Measurements from ENCODE around the gene CNIH2.

CNIH2 gene

DNA sequence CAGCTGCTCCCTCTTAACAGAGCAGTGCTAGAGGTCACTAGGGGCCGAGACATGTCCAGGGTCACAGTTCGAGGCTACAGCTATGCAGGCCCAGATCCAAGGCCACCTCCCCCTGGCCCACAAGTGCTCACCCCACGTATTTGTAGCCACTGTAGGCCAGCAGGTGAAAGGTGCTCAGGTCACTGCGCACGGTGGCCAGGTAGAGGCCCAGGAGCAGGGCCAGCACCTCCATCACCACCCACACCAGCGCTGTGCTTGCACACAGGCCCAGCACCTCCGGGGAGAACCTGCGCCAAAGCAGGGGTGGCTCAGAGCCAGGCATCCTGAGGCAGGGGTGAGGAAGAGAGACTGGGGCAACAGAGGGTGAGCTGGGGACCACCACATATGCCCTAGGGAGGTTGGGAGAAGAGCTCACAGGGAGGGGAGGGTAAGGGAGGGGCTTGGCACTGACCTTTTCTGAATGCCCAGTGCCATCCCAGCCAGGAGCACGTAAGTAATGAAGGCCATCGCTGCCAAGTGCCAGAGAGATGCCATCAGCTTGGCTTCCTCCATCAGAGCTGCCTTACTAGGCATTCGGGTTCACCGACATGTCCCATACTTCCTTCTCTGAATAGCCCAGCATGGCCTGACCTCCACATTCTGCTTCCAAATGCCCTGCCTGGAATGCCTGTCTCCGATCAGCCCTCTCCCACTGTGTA, 7.4 kb downstream of the CNIH2 start:
- H3K4me3 ChIP-seq (ENCODE audit: low read length) = no peak overlapping the region
- H2AFZ ChIP-seq (ENCODE audit: low read length) = no peak overlapping the region
- no peak overlapping the region for H3K27ac ChIP-seq (ENCODE audit: low read length)
- no peak for TF ChIP-seq EZH2phosphoT487 (IDR thresholded peaks at IDR 0.05; ENCODE audit: low read length)
- no peak for TF ChIP-seq CTCF (IDR thresholded peaks at IDR 0.05; ENCODE audit: low read length)
- TF ChIP-seq EZH2 (optimal IDR thresholded peaks at IDR 0.05; ENCODE audit: low read depth, low read length) = no peak
- H3K9me2 ChIP-seq (replicated peaks; ENCODE audit: insufficient read depth, low read length) = no peaks in the 10 kb centered on the region
- H4K20me1 ChIP-seq (ENCODE audit: insufficient read depth, low read length) = no peaks in the 10 kb centered on the region
- peaks cover 7% of the 10 kb centered on the region for H3F3A ChIP-seq (ENCODE audit: insufficient read depth, low read length)
- H3K79me2 ChIP-seq (ENCODE audit: low read length) = peaks cover 13% of the 10 kb centered on the region
- H3K4me2 ChIP-seq (ENCODE audit: low read depth, low read length) = no peak overlapping the region
- H3K27me3 ChIP-seq (replicated peaks; ENCODE audit: insufficient read depth, low read length) = peaks cover 3% of the 10 kb centered on the region; the same call in 1 of the 2 replicates
- DNase-seq = no peak
- H3K4me1 ChIP-seq (ENCODE audit: low read length) = peaks cover 23% of the 10 kb centered on the region
- H3K36me3 ChIP-seq (replicated peaks; ENCODE audit: insufficient read depth, low read length) = no peaks in the 10 kb centered on the region
- no peaks in the 10 kb centered on the region for H3K9me3 ChIP-seq (replicated peaks; ENCODE audit: insufficient read depth, low read length)
- H3K9ac ChIP-seq (ENCODE audit: low read length) = no peak overlapping the region

- peaks cover 7% of the 10 kb centered on the region for H3F3A ChIP-seq (ENCODE audit: insufficient read depth, low read length)
- no peak overlapping the region for H2AFZ ChIP-seq (ENCODE audit: low read length)
- no peak overlapping the region for H3K27ac ChIP-seq (ENCODE audit: low read length)
- peaks cover 12% of the 10 kb centered on the region for H3K27me3 ChIP-seq (replicated peaks; ENCODE audit: insufficient read depth, low read length)
- TF ChIP-seq EZH2phosphoT487 (IDR thresholded peaks at IDR 0.05; ENCODE audit: low read length) (no peak), CTCF (IDR thresholded peaks at IDR 0.05; ENCODE audit: low read length) (no peak), EZH2 (optimal IDR thresholded peaks at IDR 0.05; ENCODE audit: low read depth, low read length) (no peak)
- H3K4me2 ChIP-seq (ENCODE audit: low read depth, low read length) = no peak overlapping the region
- DNase-seq = no peak
- no peaks in the 10 kb centered on the region for H4K20me1 ChIP-seq (ENCODE audit: insufficient read depth, low read length)
- no peaks in the 10 kb centered on the region for H3K9me2 ChIP-seq (replicated peaks; ENCODE audit: insufficient read depth, low read length)
- peaks cover 23% of the 10 kb centered on the region for H3K4me1 ChIP-seq (ENCODE audit: low read length)
- H3K9ac ChIP-seq (ENCODE audit: low read length) = no peak overlapping the region
- H3K4me3 ChIP-seq (ENCODE audit: low read length) = no peak overlapping the region
- H3K9me3 ChIP-seq (replicated peaks; ENCODE audit: insufficient read depth, low read length) = no peaks in the 10 kb centered on the region
- H3K79me2 ChIP-seq (ENCODE audit: low read length) = peaks cover 13% of the 10 kb centered on the region
- H3K36me3 ChIP-seq (replicated peaks; ENCODE audit: insufficient read depth, low read length) = no peaks in the 10 kb centered on the region
Measured at GRCh38 chr11:66286699-66287098, 8.7 kb downstream of the CNIH2 start.

DNA sequence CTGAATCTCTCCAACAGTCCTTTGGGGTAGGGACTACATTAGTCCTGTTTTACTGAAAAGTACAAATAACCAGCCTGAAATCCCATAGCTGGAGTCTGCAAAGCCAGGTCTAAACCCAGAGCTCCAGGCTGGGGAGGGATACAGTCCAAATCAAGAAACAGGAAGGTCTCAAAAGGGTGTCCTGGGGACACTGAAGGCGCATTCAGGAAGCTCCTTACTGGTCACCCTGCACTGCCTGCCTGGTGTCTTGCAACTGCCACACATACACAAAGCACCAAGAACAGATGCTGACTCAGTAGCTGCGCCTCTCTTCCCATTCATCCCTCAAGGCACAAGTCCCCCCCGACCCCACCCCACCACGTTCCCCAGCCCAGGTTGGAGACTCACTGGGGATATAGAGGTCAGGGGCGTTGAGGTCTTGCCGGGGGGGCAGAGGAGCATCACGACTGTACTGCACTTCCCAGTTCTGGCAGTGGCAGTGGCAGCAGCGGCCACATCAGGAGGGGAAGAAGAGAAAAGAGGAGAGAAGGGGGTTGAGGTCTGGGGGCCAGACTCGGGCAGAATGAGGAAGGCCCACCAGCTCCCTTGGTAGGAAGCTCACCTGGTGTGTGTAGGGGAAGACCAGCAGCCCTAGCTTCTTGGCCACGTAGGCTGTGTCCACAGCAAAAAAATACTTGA, 9.4 kb downstream of the CNIH2 start:
- no peaks in the 10 kb centered on the region for H4K20me1 ChIP-seq (ENCODE audit: insufficient read depth, low read length)
- no peaks in the 10 kb centered on the region for H3K36me3 ChIP-seq (replicated peaks; ENCODE audit: insufficient read depth, low read length)
- peaks cover 17% of the 10 kb centered on the region for H3K27me3 ChIP-seq (replicated peaks; ENCODE audit: insufficient read depth, low read length)
- no peaks in the 10 kb centered on the region for H3K9me2 ChIP-seq (replicated peaks; ENCODE audit: insufficient read depth, low read length)
- no peak for TF ChIP-seq EZH2phosphoT487 (IDR thresholded peaks at IDR 0.05; ENCODE audit: low read length)
- TF ChIP-seq EZH2 (optimal IDR thresholded peaks at IDR 0.05; ENCODE audit: low read depth, low read length) = no peak
- no peak for TF ChIP-seq CTCF (IDR thresholded peaks at IDR 0.05; ENCODE audit: low read length)
- H3K4me3 ChIP-seq (ENCODE audit: low read length) = no peak overlapping the region
- no peak overlapping the region for H3K27ac ChIP-seq (ENCODE audit: low read length)
- no peak overlapping the region for H3K4me2 ChIP-seq (ENCODE audit: low read depth, low read length)
- no peaks in the 10 kb centered on the region for H3K9me3 ChIP-seq (replicated peaks; ENCODE audit: insufficient read depth, low read length)
- H2AFZ ChIP-seq (ENCODE audit: low read length) = no peak overlapping the region
- H3K79me2 ChIP-seq (ENCODE audit: low read length) = peaks cover 13% of the 10 kb centered on the region
- no peak overlapping the region for H3K9ac ChIP-seq (ENCODE audit: low read length)
- peaks cover 19% of the 10 kb centered on the region for H3K4me1 ChIP-seq (ENCODE audit: low read length)
- H3F3A ChIP-seq (ENCODE audit: insufficient read depth, low read length) = peaks cover 7% of the 10 kb centered on the region
- no peak for DNase-seq

All from MM.1S (cell line).